GM21717 (cell line): Measurements from ENCODE around the gene MAML3.

ENCODE experiments used
- ATAC-seq: cut with Tn5 transposase; IDR thresholded peaks from one replicate; pipeline ENCODE4 v1.9.1; 2021; ENCODE audit warnings: mild to moderate bottlenecking, moderate library complexity; ENCODE audit not compliant: unreplicated experiment

Gene MAML3

DNA sequence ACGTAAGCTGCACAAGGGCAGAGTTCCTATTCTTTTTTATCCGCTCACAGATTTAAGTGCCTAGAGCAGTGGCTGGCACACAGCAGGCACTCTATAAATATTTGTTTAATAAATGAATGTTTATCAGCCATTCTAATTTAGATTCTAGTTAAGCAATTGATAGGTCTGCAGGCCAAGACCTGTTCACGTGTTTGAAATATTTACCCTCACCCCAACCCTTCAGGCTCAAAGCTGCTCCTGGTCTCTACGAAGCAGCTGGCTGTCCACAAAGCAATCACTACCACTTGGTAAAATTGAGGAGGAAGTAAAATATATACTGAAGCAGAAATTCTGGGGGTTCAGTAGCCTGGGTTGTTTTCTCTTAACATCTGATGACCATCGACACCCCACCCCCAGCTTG lies 330.2 kb downstream of the MAML3 start:
- ATAC-seq: no peak

DNA sequence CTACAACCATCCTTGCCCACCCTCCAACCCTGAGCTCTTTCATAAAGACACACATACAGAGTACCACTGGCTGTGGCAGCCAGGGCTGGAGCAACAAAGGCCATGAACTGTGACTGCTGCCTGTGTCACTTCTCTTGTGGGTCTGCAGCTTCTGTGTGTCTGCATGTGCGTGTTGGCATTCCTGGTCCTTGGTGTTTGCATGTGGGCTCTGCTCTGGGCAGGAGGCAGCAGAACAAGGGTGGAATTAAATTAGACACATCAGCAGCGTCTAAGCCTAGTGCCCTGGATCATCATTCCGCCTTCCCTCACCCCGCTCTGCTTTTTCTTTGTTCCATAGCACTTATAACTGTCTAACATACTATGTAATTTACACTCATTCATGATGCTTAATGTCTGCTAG lies 330.6 kb downstream of the MAML3 start:
- no peak for ATAC-seq

- ATAC-seq: no peak
Measured at GRCh38 chr4:139822391-139822790, 331.6 kb downstream of the MAML3 start.

DNA sequence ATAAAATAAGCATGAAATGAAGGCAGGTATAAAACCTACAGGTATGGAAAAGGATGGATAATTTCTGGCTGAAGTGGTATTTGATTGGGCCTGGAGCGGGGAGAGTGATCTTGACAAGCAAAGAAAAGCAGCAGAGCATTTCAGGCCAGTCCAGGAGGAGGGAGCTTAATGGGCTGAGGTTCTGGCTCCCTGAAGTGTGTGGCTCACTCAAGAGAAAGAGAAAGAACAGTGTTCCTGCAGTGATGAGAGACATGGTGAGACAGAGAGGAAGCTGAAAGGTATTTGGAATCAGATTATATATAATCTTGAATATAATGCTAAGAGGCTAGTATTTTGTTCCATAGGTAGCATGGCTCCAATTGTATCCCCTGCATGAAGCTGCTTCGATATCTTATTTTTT lies 334.9 kb downstream of the MAML3 start:
- ATAC-seq: no peak

DNA sequence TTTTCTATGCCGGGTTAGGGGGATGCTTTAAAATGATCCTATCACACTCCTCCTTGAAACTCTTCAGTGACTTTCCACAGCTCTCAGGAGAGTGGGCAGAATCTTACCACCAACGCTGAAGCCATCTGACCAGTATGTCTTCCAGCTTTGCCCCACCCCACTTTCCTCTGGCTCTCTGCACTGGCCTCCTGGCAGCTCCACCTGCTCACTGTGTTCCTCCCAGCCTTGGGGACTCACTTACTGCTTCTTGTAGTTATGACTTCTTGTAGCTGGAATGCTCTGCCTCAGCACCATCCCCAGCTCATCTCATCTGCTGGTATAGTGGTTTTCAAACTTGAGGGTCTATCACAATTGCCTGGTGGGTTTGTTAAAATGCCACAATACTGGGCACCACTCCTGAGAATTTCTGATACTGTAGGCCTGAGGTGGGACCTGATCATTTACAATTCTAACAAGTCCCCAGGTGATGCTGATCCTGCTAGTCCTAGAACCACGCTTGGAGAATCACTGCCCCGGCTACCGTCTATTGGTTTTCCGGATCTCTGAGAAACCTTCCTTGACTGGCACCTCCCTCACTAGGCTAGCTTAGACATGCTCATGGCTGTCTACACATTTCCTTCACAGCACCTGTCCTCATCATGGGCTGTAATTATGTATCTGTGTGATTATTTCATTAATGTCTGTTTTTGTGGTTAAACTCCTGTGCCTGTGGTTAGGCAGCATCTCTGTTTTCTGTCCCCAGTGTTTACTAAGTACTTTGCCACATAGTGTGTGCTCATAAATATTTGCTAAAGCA lies 336.1 kb downstream of the MAML3 start:
- no peak for ATAC-seq

DNA sequence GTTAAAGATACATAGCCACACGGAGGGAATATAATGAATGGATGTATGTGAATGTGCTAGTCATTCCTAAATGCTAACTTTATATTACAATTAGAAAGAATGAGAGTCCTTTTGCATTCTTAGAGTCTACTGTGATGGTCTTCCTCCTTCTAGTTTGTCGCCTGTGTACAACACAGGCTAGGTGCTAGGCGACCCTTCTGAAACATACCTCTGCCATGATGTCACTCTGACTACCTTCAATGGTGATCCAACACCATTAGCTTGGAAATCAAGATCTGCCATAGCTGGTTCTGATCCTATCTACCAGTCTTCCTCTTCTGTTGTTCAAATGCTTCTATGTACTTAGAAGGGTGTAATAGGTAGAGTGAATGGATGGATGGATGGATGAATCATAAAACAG lies 337.1 kb downstream of the MAML3 start:
- ATAC-seq: no peak

- ATAC-seq: no peak
Measured at GRCh38 chr4:139815778-139816601, 338.0 kb downstream of the MAML3 start.

GRCh38 chr4:139814323-139815015 lies 339.5 kb downstream of the MAML3 start:
- ATAC-seq: no peak

- no peak for ATAC-seq
Measured at GRCh38 chr4:139813881-139814280, 340.1 kb downstream of the MAML3 start.

DNA sequence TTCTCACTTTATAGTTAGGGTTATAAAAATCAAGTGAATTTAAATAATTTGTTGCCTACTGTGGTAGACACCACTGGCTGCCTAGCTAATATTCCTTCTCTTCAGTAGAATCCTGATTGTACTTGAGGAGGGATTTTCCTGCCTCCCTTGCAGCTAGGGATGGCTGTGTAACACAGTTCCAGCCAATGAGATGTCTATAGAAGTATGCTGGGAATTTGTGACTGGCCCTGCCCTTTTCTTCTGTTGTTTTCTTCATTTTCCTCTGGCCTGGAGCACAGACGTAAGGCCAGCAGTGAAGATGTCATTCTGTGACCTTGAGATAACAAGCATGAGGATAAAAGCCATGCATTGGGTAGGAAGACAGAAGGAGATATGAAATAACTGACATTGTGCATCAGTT lies 343.3 kb downstream of the MAML3 start:
- ATAC-seq: no peak

DNA sequence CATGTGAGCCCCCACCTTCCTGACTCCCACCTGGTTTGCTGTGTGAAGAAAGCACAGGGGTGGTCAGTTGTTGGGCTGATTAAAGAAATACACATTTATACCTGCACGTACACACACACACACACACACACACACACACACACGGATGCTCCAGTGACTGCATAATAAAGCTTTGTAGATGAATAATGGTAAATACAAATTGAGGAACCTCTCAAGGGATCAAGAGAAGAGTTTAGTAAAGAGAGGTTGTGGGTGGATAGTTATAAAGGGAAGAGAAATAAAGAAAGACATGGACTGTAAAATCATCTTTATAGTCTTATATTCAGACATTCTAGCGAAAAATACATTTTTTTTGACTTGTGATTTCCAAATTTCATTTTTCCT lies 344.2 kb downstream of the MAML3 start:
- no peak for ATAC-seq

GRCh38 chr4:139808808-139809756 lies 344.9 kb downstream of the MAML3 start:
- no peak for ATAC-seq

DNA sequence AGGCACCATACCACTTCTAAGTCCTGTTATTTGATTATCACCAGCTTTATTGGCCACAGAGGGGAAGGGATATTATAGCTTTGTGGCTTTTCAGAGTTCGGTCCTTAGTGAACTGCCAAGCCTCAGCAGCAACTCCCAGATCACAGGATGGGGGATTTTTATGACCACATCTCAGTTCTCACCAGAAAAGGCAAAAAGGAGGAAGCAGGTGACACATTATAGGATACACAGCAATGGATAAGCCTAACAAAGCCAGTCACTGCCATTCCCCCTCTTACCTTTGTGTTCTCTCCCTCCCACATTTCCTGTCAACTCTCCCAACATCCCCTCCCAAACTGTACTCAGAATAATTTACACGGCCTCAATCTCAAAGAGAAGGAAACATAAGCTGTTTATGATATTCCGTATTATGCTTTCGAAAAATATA lies 345.6 kb downstream of the MAML3 start:
- ATAC-seq: no peak

- ATAC-seq: no peak
Measured at GRCh38 chr4:139807483-139807882, 346.5 kb downstream of the MAML3 start.

DNA sequence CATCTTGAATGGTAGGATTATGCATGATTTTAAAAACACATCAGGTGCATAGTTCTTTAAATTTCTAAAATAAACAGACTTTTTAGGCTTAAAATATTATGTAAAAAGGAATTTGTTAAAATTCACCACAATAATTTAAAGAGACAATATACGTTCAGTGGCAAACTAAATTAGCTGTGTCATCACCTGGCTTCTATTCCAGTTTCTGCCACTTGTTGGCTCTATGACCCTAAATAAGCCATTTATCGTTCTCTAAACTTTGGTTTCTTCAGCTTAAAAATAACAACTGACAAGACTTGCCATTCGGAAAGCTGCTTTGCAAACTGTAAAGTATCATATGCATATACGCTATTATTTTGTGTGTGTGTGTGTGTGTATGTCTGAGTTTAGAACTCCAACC lies 347.1 kb downstream of the MAML3 start:
- ATAC-seq: no peak

DNA sequence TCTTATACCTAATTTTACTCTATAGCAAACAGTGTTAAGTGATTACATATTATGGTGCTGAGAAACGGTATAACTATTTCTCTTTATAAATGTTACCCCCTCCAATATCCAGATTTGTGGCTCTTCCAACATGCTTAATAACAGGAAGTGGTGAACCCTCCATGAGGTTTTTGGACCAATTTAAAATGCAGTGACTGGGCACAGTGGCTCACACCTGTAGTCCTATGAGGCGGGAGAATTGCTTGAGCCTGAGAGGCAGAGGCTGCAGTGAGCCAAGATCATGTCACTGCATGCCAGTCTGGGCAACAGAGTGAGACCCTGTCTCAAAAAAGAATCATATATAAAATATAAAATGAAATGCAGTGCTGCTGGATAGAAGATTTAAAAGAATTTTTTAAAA lies 351.1 kb downstream of the MAML3 start:
- ATAC-seq: no peak

- ATAC-seq: no peak
Measured at GRCh38 chr4:139802488-139802887, 351.5 kb downstream of the MAML3 start.

- ATAC-seq: no peak
Measured at GRCh38 chr4:139801895-139802294, 352.1 kb downstream of the MAML3 start.

- ATAC-seq: no peak
Measured at GRCh38 chr4:139800082-139800481, 353.9 kb downstream of the MAML3 start.

- ATAC-seq: no peak
Measured at GRCh38 chr4:139799615-139800014, 354.4 kb downstream of the MAML3 start.

DNA sequence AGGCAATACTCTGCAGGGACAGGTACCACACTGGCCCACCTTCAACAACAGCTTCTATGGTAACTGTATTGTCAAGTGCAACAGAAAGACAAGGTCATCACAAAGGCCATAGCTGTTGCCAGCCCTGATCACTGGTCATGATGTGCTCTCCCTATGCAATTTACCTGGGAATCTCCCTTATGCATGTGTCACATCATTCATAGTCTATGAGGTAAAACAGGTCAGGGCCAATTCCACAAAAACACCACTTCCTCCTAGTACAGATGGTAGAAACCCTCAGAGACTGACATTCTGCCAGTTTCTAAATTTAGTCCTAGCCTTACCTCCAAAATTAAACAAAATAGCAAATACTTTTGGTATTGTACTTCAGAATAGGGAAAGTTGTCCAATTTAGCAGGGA lies 355.5 kb downstream of the MAML3 start:
- ATAC-seq: no peak
